HepG2 (cell line): ENCODE data around the gene BCAN. TPM values are rescaled to one million over a fixed set of nuclear protein-coding genes. Genes with fewer than 3 reads are reported as not detected.

Experiments
- ATAC-seq: fragments of 200-7000 bp; cut with Tn5 transposase; 3 replicates; pipeline ENCODE4 v1.9.1; 2020; ENCODE audit warnings: mild to moderate bottlenecking, moderate library complexity
- BruUV-seq: library from RNA; stranded (reverse); fragments of 400-500 nt; replicated peaks from 2 replicates; lab custom pipeline; 2021; lab: Mats Ljungman, UMichigan
- CTCF ChIA-PET: fragments of 300-600 bp; formaldehyde crosslinking; extraction: SDS; loops from one replicate; lab custom pipeline; 2021; ENCODE audit warnings: low total read pairs, inconsistent platforms, low intra/inter-chr PET ratio; lab: Yijun Ruan, JAX
- POLR2A ChIA-PET: fragments of 350-600 bp; sonication (Branson Sonifier 250); formaldehyde crosslinking; loops from one replicate; lab custom pipeline; 2020; ENCODE audit warnings: antibody characterized with exemption, inconsistent platforms; lab: Yijun Ruan, JAX
- DNase-seq: peaks from one replicate; pipeline ENCODE4 v3.0.0-alpha.2; 2015; ENCODE audit warnings: low spot score
- FAIRE-seq: peaks from 3 replicates; lab custom pipeline; 2011; peaks lifted over from hg19 to GRCh38; lab: Jason Lieb, UNC
- H2AFZ ChIP-seq: one replicate; pipeline ENCODE4 v1.6.1; 2011; ENCODE audit warnings: low read length, inconsistent platforms
- H3K27ac ChIP-seq: fragments of 300-600 bp; 3 replicates; pipeline ENCODE4 v1.8.0; 2011; ENCODE audit warnings: mixed run types, mild to moderate bottlenecking, mixed read lengths, low read length, inconsistent platforms; ENCODE audit not compliant: insufficient read depth; ENCODE audit errors: extremely low read length
- H3K27me3 ChIP-seq, 2 experiments: fragments of 200-600 bp in 1 of 2; 2 replicates in 1 of 2; 3 replicates in 1 of 2; pipeline versions ENCODE4 v1.6.0 to v1.8.0; 2011; ENCODE audit warnings: low read length in 2 of 2, mild to moderate bottlenecking in 2 of 2, moderate library complexity in 2 of 2, inconsistent platforms in 1 of 2; ENCODE audit not compliant: insufficient read depth in 2 of 2, control insufficient read depth in 1 of 2
- H3K36me3 ChIP-seq, 2 experiments: fragments of 200-600 bp in 1 of 2; replicated peaks in 1 of 2; 2 replicates in 1 of 2; 3 replicates in 1 of 2; pipeline versions ENCODE4 v1.5.1 to v1.8.0; 2011; ENCODE audit warnings: low read length in 2 of 2, inconsistent platforms in 1 of 2; ENCODE audit not compliant: insufficient read depth in 2 of 2, control insufficient read depth in 1 of 2
- H3K4me1 ChIP-seq: 2 replicates; pipeline ENCODE4 v1.5.1; 2012; ENCODE audit warnings: low read length, inconsistent platforms; ENCODE audit not compliant: insufficient read depth
- H3K4me2 ChIP-seq: 2 replicates; pipeline ENCODE4 v1.6.0; 2011; ENCODE audit warnings: low read depth, low read length, inconsistent platforms
- H3K4me3 ChIP-seq, 3 experiments: fragments of 200-600 bp in 1 of 3; sonication (generic), shearing (Covaris generic) in 1 of 3; replicated peaks in 1 of 3; 2 replicates each; pipeline ENCODE4 v1.5.1; 2011 to 2016; ENCODE audit warnings: low read length in 3 of 3, inconsistent platforms in 2 of 3, low read depth in 2 of 3, mild to moderate bottlenecking in 2 of 3, control low read depth in 1 of 3, mixed read lengths in 1 of 3; ENCODE audit not compliant: insufficient read depth in 1 of 3
- H3K79me2 ChIP-seq: one replicate; pipeline ENCODE4 v1.6.1; 2011; ENCODE audit warnings: low read length, inconsistent platforms; ENCODE audit not compliant: insufficient read depth
- H3K9ac ChIP-seq: 2 replicates; pipeline ENCODE4 v1.6.0; 2011; ENCODE audit warnings: mild to moderate bottlenecking, low read depth, low read length, inconsistent platforms; ENCODE audit not compliant: insufficient read depth
- H3K9me3 ChIP-seq: 2 replicates; pipeline ENCODE4 v1.5.1; 2012; ENCODE audit warnings: mild to moderate bottlenecking, low read length
- H4K20me1 ChIP-seq: 2 replicates; pipeline ENCODE4 v1.6.0; 2011; ENCODE audit warnings: inconsistent platforms, mild to moderate bottlenecking, low read length, moderate library complexity; ENCODE audit not compliant: insufficient read depth
- ATF7 ChIP-seq, 2 experiments: fragments of 450-650 bp in 1 of 2; sonication (generic) in 1 of 2; formaldehyde crosslinking in 1 of 2; IDR thresholded peaks; 2 replicates each; pipeline versions ENCODE4 v1.4.0 to v1.6.1; 2016 to 2020; ENCODE audit warnings: antibody characterized with exemption in 1 of 2, mild to moderate bottlenecking in 1 of 2, missing genetic modification reagents in 1 of 2
- ATM ChIP-seq: fragments of 450-650 bp; IDR thresholded peaks from 2 replicates; pipeline ENCODE4 v1.7.1; 2017; ENCODE audit warnings: mild to moderate bottlenecking, borderline replicate concordance
- FLYWCH1 ChIP-seq: sonication (generic); formaldehyde crosslinking; IDR thresholded peaks from 2 replicates; pipeline ENCODE4 v1.8.1; 2023; ENCODE audit warnings: mild to moderate bottlenecking, missing genetic modification reagents
- HOMEZ ChIP-seq: IDR thresholded peaks from 2 replicates; pipeline ENCODE4 v1.6.1; 2016; ENCODE audit warnings: low read depth
- ISX ChIP-seq: sonication (generic); formaldehyde crosslinking; conservative IDR thresholded peaks from 2 replicates; pipeline ENCODE4 v1.5.0; 2020; ENCODE audit warnings: missing genetic modification reagents
- MXI1 ChIP-seq: IDR thresholded peaks from 3 replicates; pipeline ENCODE4 v1.6.1; 2012; ENCODE audit warnings: low read depth, low read length, inconsistent platforms, borderline replicate concordance
- ZNF10 ChIP-seq: sonication (generic); formaldehyde crosslinking; IDR thresholded peaks from 2 replicates; pipeline ENCODE4 v1.4.0; 2020; ENCODE audit warnings: mild to moderate bottlenecking, low read depth, missing genetic modification reagents, borderline replicate concordance
- ZNF205 ChIP-seq: IDR thresholded peaks from 2 replicates; pipeline ENCODE4 v1.6.1; 2018; ENCODE audit warnings: missing biosample characterization, missing genetic modification reagents
- ZSCAN9 ChIP-seq: IDR thresholded peaks from 2 replicates; pipeline ENCODE4 v1.6.1; 2016; ENCODE audit warnings: borderline replicate concordance
- WGBS: methylation state at CpG from one replicate; pipeline ENCODE4 v1.1.6; 2017; ENCODE audit warnings: low lambda C conversion rate; 5-methylcytosine and 5-hydroxymethylcytosine counted together
- in situ Hi-C: cut with HindIII; loops from 2 replicates; pipeline ENCODE4 v1.10.0; 2017; ENCODE audit warnings: low pct_unique_long_range_greater_than_20kb; ENCODE audit not compliant: extremely low pct_ligation_motif_present
- intact Hi-C: fragments of 100-400 bp; cut with micrococcal nuclease; formaldehyde crosslinking; loops from one replicate; pipeline ENCODE4 v1.10.0; 2022; ENCODE audit not compliant: unreplicated experiment
- polyA plus RNA-seq, 8 experiments: library from polyadenylated mRNA; depleted of rRNA in 3 of 8; stranded (reverse) in 7 of 8; unstranded in 1 of 8; fragments of >200 nt; fragmentation: Illumina TruSeq in 4 of 8; extraction: Trizol in 4 of 8; gene quantifications; 2 replicates each; pipeline versions ENCODE4 v1.2.1 to v1.2.3, GENCODE V29; 2011 to 2016; ENCODE audit warnings: low read depth in 4 of 8, missing spikeins in 1 of 8, mixed read lengths in 1 of 8; ENCODE audit not compliant: insufficient read depth in 1 of 8
- total RNA-seq, 5 experiments: library from RNA; depleted of rRNA; stranded (reverse); fragments of >200 nt; fragmentation: Illumina TruSeq; extraction: Trizol; gene quantifications; 2 replicates each; pipeline ENCODE4 v1.2.3, GENCODE V29; 2016; ENCODE audit warnings: low read depth in 1 of 5

The BCAN gene
- total and polyA plus RNA-seq, 2 of the 13 experiments (the other 11 are each of a cell fraction or from before 2014, with no cell fraction given) = not detected

GRCh38 chr1:156703336-156703735 is 61.4 kb downstream of the BCAN start (continued):
- TF ChIP-seq HOMEZ (CRISPR knock-in tag) = no peak
- TF ChIP-seq ZNF205 (CRISPR knock-in tag) = no peak
- no peak for TF ChIP-seq ATF7 (IDR thresholded peaks at IDR 0.05)
- no peak for TF ChIP-seq ATF7 (CRISPR knock-in tag; IDR thresholded peaks at IDR 0.05)
- no peak for TF ChIP-seq ATM
- no peak for TF ChIP-seq ISX (CRISPR knock-in tag)

- Histone ChIP-seq H3K4me3 (no peak overlapping the region), H3K9ac (no peak overlapping the region), H3K79me2 (no peaks in the 10 kb centered on the region), H3K27me3 (peaks cover 8 to 69% of the 10 kb centered on the region in 2 experiments), H3K9me3 (no peaks in the 10 kb centered on the region), H4K20me1 (no peaks in the 10 kb centered on the region)
- no peak for ATAC-seq
- CTCF ChIA-PET = no interaction called here
- TF ChIP-seq ZNF10 (no peak), FLYWCH1 (CRISPR knock-in tag) (no peak), MXI1 (no peak), ZSCAN9 (CRISPR knock-in tag) (no peak)
- TF ChIP-seq, all 625 proteins: peak for 0
- WGBS = 33% methylated on average over 1 of the region's 4 CpGs
- H3K27ac ChIP-seq = no peak overlapping the region
- in situ Hi-C loops = no loop called here
- BruUV-seq = no TSS peak
- POLR2A ChIA-PET = interaction anchor here (1.4 kb wide), 1 partner anchor 25 kb away, joined by 3 read pairs; the partner anchor contains the start of genes ISG20L2 and METTL25B
- intact Hi-C loops = no loop called here
- H2AFZ ChIP-seq = no peak overlapping the region
- H3K36me3 ChIP-seq = no peaks in the 10 kb centered on the region
- no peak overlapping the region for H3K4me2 ChIP-seq
- DNase-seq (no peak), FAIRE-seq (no peak)
- H3K4me1 ChIP-seq = peaks cover 25% of the 10 kb centered on the region
Measured at GRCh38 chr1:156703741-156704140, 61.8 kb downstream of the BCAN start.
